Stimulated activated CD8-positive, alpha-beta memory T cell treated with anti-CD3 and anti-CD28 coated beads, Interleukin-15, amount 100 ng/mL, for 48 hours (primary cell): ENCODE data around the gene KRT72.
"Not testable (repeated sequence)": the region's sequence is repeated elsewhere in the genome, so short reads cannot be mapped to it uniquely, and the experiment has no call there.

Source experiments
- DNase-seq, 2 donors: peaks; one replicate each; pipeline ENCODE4 v3.0.0-alpha.2; 2020; ENCODE audit warnings: low read depth in 2 of 2

Gene KRT72

GRCh38 chr12:52606581-52607218 lies 5.4 kb upstream of the KRT72 start:
- DNase-seq = no peak

DNA sequence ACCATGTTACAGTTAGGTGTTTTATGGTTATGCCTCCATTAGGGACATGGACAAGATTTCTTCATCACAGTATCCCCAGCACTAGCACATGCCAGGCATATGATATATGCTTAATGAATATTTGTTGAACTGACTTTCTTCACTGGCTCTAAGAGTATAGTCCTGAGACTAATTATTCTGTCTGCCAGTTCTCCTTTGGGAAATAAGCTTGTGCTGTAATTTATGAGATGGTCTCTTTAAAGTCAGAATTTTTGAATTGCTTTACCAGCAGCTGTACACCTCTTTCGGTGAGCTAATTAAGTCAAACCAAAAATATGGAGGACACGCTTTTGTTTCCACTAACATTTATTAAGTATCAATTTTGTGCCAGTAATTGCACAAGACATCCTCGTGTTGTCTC lies 4.8 kb upstream of the KRT72 start:
- no peak for DNase-seq

DNA sequence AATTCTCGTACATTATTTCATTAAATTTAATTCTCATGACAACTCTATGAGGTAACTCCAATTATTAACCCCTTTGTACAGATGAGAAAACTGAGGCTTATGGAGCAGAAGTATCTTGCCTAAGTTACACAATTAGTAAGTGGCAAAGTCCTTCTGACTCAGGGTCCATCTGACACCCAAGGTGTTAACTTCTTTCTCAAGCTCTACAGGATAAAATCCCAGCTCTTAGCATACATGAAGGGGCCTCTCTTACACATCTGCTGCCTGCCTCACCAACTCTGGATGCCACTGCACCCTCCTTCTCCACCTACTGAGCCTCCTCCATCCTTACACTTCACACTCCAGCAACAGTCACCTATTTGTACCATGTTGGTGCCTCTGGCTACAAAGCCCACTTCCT lies 4.3 kb upstream of the KRT72 start:
- DNase-seq = no peak

GRCh38 chr12:52604859-52605258 lies 3.6 kb upstream of the KRT72 start:
- no peak for DNase-seq

- DNase-seq = no peak
Observed at GRCh38 chr12:52603314-52603713, 2.1 kb upstream of the KRT72 start.

GRCh38 chr12:52602552-52602951 lies 1.3 kb upstream of the KRT72 start:
- no peak for DNase-seq

DNA sequence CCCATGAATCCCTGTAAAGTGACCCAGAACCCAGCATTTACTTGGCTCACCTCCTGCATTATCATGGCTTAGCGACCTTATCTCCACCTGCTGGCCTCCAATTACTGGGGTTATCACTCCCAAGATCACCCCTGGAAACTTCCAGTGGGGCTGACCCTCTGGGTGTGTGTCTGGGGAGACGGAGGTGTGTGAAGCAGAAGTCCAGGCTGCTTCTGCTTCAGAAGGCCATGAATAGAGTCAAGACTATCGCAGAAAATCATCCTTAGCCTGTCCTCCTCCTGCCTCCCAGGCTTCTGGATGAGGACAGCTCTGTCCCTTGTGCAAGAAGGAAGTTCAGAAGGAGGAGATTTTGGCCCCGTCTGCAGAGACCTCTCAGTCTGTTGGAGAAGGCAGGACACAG lies 408 bp upstream of the KRT72 start:
- no peak for DNase-seq

- DNase-seq = no peak
Observed at GRCh38 chr12:52600475-52600874, 788 bp downstream of the KRT72 start.

- DNase-seq = no peak
Observed at GRCh38 chr12:52600071-52600470, 1.2 kb downstream of the KRT72 start.

GRCh38 chr12:52598966-52599365 lies 2.3 kb downstream of the KRT72 start:
- no peak for DNase-seq

- DNase-seq = not testable (repeated sequence)
Observed at GRCh38 chr12:52594237-52594636, 7.0 kb downstream of the KRT72 start.

GRCh38 chr12:52591521-52591920 lies 9.7 kb downstream of the KRT72 start:
- no peak for DNase-seq

DNA sequence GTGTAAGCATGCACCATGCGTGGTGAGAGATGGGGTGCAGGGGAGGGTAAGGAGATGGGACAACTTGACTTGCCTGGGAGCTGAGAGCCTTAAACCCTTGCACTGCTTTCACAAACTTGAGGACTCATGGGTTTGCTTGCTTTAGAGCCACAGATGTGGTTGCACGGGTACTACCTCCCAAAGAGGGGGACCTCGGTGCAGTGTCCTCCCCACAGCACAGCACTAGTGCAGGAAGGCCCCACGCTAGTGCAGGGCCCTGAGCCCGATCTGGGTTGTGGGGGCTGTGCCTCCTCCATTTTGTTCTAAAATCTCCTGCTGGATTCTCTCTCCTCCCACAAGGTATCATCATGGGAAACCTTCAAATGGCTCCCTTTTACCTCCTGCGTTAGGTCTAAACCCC lies 11.2 kb downstream of the KRT72 start:
- DNase-seq = no peak

- no peak for DNase-seq
Observed at GRCh38 chr12:52587563-52587962, 13.7 kb downstream of the KRT72 start.

DNA sequence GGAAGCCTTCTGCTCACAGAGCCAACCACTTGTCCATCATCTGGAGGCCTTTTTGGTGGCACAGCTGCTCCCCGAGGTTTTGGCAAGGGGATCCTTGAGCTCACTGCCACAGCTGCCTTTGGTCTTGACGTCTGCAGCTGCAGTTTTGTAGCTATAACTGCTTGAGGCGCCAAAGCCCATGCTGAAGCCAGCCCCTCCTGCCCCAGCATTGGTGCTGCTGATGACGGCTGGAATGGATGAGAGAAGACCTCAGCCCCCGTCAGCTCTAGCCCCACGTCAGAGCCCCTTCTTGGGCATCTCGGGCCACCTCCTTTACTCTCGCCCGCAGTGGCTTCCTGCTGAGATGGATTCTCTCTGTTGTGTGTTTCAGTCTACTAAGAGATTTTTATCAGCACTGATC lies 15.3 kb downstream of the KRT72 start:
- no peak for DNase-seq

DNA sequence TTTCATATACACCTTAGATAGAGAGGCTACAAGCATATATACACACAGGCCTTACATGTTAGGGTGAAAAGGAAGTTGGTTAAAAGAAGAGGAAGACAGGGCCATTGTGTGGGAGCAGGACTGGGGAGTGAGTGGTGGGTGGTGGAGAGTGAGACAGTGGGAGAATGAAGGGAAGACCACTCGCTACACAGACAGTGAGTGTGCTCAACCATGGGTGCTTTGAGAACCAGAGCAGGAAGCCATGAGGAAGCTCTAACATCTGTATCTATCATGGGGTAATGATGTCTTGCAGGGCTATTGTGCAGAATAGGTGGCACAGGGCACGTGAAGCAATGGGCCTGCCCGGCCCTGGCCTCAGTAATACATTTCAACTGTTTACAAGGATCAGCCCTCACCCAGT lies 16.2 kb downstream of the KRT72 start:
- no peak for DNase-seq

- no peak for DNase-seq
Observed at GRCh38 chr12:52584156-52584682, 17.0 kb downstream of the KRT72 start.

GRCh38 chr12:52582971-52583456 lies 18.2 kb downstream of the KRT72 start:
- DNase-seq = peak in 1 of 2 donors; percentile 25

GRCh38 chr12:52582486-52582885 lies 18.8 kb downstream of the KRT72 start:
- DNase-seq = no peak

DNA sequence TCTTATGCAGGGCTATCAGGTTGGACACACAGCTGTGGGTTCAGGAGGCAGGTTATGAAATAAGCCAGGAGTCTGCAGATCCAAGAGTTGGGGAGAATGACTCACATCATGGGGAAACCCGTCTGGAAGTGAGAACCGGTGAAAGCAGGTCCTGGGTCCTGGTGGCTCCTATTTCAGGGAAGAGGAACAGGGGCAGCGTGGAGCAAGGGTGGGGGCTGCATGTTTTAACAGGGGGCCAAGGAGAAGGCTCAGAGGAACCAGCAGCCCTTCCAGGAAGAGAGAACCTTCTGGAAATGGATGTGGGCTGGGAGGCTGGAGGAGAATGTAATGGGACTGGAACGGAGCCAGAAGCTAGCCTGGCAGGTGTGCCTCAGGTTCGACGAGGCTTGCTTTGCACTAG lies 19.8 kb downstream of the KRT72 start:
- no peak for DNase-seq

GRCh38 chr12:52581066-52581465 lies 20.2 kb downstream of the KRT72 start:
- DNase-seq = no peak

DNA sequence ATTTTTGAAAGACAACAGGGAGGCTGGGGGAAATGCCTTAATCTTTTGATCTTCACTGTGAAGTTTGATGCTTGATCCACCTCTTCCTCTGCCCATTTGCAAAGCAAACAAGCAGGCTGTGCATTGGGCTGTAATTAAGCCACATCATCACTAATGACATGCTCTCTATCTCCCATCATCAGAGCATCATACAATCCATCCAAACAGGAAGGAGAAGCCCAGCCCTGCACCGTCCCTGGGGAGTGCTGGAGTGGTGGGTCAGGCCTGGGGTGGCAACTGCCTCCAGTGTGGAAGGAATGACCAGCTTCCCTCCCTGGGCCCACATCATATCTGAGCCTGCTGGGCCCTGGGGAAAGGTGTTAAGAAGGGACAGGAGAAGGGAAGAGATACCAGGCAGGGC lies 20.8 kb downstream of the KRT72 start:
- no peak for DNase-seq

DNA sequence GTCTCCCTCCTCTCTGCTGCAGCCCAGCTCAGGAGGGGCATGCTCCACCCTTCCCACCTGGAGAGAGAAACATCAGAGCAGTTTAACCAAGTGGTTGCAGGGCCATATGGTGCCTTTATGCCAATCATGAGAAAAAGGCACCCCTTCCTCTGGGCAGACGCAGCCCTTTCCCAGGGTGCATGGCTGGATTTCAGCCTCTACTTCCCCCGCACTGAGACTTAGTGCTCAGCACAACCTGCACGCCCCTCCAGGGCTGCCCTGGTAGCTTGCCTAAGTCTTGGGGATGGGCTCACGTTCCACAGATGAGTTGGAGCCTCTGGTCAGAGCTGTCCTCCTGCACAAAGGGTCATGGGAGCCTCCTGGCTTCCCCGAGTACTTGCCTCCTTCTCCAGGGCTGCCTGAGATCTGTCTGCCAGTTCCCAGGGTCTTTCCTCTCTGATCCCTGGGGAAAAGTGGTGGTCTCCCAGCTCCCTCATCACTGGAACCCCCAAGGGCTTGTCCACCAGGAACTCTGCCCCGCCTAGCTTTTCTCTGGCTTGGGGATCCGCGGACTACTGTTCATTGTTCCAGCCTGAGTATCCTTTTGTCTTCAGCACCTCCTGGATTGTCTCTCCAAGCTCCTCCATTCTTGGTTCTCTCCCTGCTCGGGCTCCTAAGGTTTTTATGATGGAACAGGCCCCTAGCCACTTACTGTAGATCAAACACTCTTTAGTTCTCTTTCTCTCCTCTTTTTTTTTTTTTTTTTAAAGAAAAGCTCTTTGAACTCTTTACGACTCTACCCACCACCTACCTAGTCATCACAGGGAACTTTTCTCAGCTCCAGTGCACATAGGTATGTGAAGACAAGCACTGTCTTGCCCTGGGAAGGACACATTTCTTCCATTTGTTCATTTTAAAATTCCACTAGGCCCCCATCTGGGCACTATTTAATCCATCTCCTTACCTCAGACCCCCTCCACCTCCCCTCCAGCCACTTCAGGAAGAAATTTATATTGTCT lies 21.5 kb downstream of the KRT72 start:
- DNase-seq = no peak
